OCI-LY3 (cell line): ENCODE data around the gene SRGAP2C.
"Not testable (repeated sequence)": the region's sequence is repeated elsewhere in the genome, so short reads cannot be mapped to it uniquely, and the experiment has no call there.

ENCODE experiments used
- EZH2phosphoT487 ChIP-seq: fragments of 200-600 bp; shearing (Covaris generic); IDR thresholded peaks from 2 replicates; pipeline ENCODE4 v1.6.1; 2018; ENCODE audit warnings: antibody characterized with exemption, mixed run types, low read depth
- TF ChIP-seq, protein P1 (sequence below): fragments of 200-600, 300-600 bp; sonication (generic); IDR thresholded peaks from 2 replicates; pipeline ENCODE4 v1.5.1; 2014; ENCODE audit warnings: antibody characterized with exemption, low read length, low read depth

GRCh38 chr1:121419050-121419615, 234.4 kb downstream of the SRGAP2C start:
- TF ChIP-seq, protein P1, sequence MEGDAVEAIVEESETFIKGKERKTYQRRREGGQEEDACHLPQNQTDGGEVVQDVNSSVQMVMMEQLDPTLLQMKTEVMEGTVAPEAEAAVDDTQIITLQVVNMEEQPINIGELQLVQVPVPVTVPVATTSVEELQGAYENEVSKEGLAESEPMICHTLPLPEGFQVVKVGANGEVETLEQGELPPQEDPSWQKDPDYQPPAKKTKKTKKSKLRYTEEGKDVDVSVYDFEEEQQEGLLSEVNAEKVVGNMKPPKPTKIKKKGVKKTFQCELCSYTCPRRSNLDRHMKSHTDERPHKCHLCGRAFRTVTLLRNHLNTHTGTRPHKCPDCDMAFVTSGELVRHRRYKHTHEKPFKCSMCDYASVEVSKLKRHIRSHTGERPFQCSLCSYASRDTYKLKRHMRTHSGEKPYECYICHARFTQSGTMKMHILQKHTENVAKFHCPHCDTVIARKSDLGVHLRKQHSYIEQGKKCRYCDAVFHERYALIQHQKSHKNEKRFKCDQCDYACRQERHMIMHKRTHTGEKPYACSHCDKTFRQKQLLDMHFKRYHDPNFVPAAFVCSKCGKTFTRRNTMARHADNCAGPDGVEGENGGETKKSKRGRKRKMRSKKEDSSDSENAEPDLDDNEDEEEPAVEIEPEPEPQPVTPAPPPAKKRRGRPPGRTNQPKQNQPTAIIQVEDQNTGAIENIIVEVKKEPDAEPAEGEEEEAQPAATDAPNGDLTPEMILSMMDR, result not testable (repeated sequence)
- TF ChIP-seq EZH2phosphoT487, result not testable (repeated sequence)
